ENCODE data around the gene AVEN. TPM values are rescaled to one million over a fixed set of nuclear protein-coding genes. Genes with fewer than 3 reads are reported as not detected.

Gene AVEN
- total and polyA plus RNA-seq, 2 of the 4 experiments (the other 2 are of a cell fraction): 9.1 to 17.6 TPM

DNA sequence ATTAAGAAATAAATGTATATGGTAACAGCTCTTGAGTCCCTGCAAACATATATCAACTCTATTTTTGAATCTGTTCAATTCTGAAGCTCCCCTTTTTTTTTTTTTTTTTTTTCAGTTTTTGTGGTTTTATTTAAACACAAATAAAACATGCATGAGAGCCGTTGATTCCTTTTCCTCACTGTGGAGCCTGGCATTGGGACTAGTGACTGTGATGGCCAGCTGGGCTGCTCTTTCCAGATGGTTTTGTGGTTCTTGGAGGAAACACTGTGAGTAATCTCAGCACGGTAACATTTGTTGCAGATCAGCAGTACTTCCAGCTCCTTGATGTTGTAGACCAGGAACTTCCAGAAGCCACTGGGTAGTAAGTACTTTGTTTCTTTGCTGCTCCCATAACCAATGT lies 46.7 kb upstream of the AVEN start:
- no peak overlapping the region for H2AFZ ChIP-seq (replicated peaks; ENCODE audit: low read length, poor library complexity)
- H3K27ac ChIP-seq (ENCODE audit: insufficient read depth, low read length): no peak overlapping the region
- no peaks in the 10 kb centered on the region for H3K9me3 ChIP-seq (ENCODE audit: control insufficient read depth, insufficient read depth, low read length)
- H3K27me3 ChIP-seq (ENCODE audit: control insufficient read depth, insufficient read depth, low read length): no peaks in the 10 kb centered on the region
- H4K91ac ChIP-seq (ENCODE audit: insufficient read depth, low read depth, low read length): no peak overlapping the region
- in situ Hi-C loops (cut with MboI; ENCODE audit: low sequenced_read_pairs) (no loop called here), dilution Hi-C loops (cut with HindIII; ENCODE audit: low sequenced_read_pairs, unreplicated experiment) (no loop called here), intact Hi-C loops (cut with micrococcal nuclease) (no loop called here)
- POLR2A ChIA-PET (ENCODE audit: unreplicated experiment): interaction anchor here (0.5 kb wide), 1 partner anchor 1298 kb away, joined by 3 read pairs; no protein-coding TSS in a partner anchor
- H3K4me1 ChIP-seq (ENCODE audit: control insufficient read depth, insufficient read depth, low read length): peaks cover 2% of the 10 kb centered on the region; the same call in 1 of the 2 replicates
- H3K56ac ChIP-seq (ENCODE audit: extremely low read depth, insufficient read depth, low read length): no peak overlapping the region
- no peak overlapping the region for H3K23ac ChIP-seq (ENCODE audit: low read depth, low read length)
- H3K9me1 ChIP-seq (ENCODE audit: insufficient read depth, low read length): 0 out of 2 replicates have a peak, but pooled peaks cover 3% of the 10 kb centered on the region
- no peak overlapping the region for H2AK5ac ChIP-seq (ENCODE audit: low read depth, low read length)
- no CpG with 5 or more reads among the region's 2 CpGs for WGBS, 2 experiments (ENCODE audit: extremely low coverage in 2 of 2, insufficient read length in 1 of 2)
- H2BK20ac ChIP-seq (ENCODE audit: low read depth, low read length): no peak overlapping the region
- DNase-seq (peak; percentile 55), ATAC-seq (ENCODE audit: low read depth) (no peak)
- peaks cover 3 to 4% of the 10 kb centered on the region in 2 experiments; a peak in 3 of 4 replicates for H3K79me1 ChIP-seq (ENCODE audit: low read depth in 1 of 2, low read length in 2 of 2)
- no peak overlapping the region for H3K9ac ChIP-seq (ENCODE audit: low read depth, low read length)
- H4K8ac ChIP-seq (ENCODE audit: low read depth in 2 of 2, low read length in 2 of 2): no peak overlapping the region
- H3K4ac ChIP-seq (ENCODE audit: low read depth, low read length): no peak overlapping the region
- no peak overlapping the region for H3K14ac ChIP-seq (replicated peaks; ENCODE audit: low read depth, low read length)
- H2BK15ac ChIP-seq (ENCODE audit: low read depth, low read length): no peak overlapping the region
- no peak overlapping the region for H3K4me3 ChIP-seq (ENCODE audit: insufficient read depth, low read depth, low read length)
- CTCF ChIA-PET: interaction anchor here (0.6 kb wide), 1 partner anchor 68 kb away, joined by 5 read pairs; no protein-coding TSS in a partner anchor
- H3K4me2 ChIP-seq (ENCODE audit: low read depth, low read length): no peak overlapping the region
- no peak overlapping the region for H2BK120ac ChIP-seq (ENCODE audit: low read depth, low read length)
- no peaks in the 10 kb centered on the region for H4K20me1 ChIP-seq (ENCODE audit: insufficient read depth, low read length)
- H4K5ac ChIP-seq (ENCODE audit: low read depth, low read length): no peak overlapping the region
- BruUV-seq (replicated peaks): no TSS peak
- no peak overlapping the region for H2AK9ac ChIP-seq (replicated peaks; ENCODE audit: low read depth, low read length, poor library complexity)
- H3K18ac ChIP-seq (ENCODE audit: low read depth, low read length): no peak overlapping the region
- H3K36me3 ChIP-seq (ENCODE audit: control insufficient read depth, insufficient read depth, low read length): peaks cover 11% of the 10 kb centered on the region
- H2BK5ac ChIP-seq (ENCODE audit: low read depth, low read length, poor library complexity, severe bottlenecking): no peak overlapping the region
- TF ChIP-seq MAZ (IDR thresholded peaks at IDR 0.05; ENCODE audit: borderline replicate concordance, low read depth, low read length): no peak
- no peak for TF ChIP-seq MXI1 (IDR thresholded peaks at IDR 0.05; ENCODE audit: borderline replicate concordance, low read depth, low read length)
- TF ChIP-seq POLR2A (IDR thresholded peaks at IDR 0.05; ENCODE audit: low read depth, low read length): no peak
- no peak for TF ChIP-seq CTCF (conservative IDR thresholded peaks at IDR 0.05; ENCODE audit: low read depth, low read length)
- TF ChIP-seq CHD1 (IDR thresholded peaks at IDR 0.05; ENCODE audit: low read depth, low read length): no peak

Data from IMR-90 (cell line).